GM18870 (cell line): Measurements from ENCODE around the gene GPR139.

Experiments
- ATAC-seq: cut with Tn5 transposase; IDR thresholded peaks from one replicate; pipeline ENCODE4 v1.9.1; 2021; ENCODE audit warnings: moderate library complexity; ENCODE audit not compliant: unreplicated experiment

The GPR139 gene

DNA sequence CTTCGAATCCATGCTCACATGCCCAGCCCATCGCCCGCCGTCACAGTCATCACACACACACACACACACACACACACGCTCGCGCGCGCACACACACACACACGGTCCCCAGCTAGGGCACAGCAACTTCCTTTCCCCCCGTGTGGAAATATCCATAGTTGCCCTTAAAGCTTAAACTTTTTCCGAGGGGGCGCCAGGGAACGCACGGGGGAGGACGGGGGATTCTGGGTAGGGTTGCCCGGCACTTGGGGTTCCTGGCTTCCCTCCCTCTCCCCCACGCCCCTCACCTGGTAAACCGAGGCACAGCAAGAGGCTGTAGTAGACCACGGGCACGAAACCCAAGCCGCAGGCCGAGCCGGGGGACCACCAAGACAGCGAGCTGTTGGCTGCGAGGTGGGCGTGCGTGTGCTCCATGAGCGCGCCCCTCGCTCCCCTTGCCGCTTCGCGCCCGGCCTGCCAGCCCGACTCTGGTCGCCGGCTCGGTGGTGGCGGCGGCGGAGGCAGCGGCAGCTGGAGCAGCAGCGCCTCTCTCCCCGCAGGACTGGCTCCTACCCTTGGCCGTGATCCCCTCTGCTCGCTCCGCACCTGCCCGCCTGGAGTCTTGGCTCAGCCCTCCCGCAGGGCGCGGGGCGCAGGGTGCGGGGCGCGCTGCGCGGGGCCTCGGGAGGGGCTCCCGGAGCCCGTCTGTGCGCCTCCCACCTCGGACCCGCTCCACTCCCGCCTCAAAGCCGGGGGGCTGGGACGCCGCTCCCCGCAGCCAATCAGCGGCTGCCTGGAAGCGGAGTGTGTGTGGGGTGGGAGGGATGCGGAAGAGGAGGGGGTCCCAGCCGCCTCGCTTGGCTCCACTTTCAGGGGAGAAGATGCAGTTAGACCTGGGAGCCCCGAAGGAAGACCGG lies at the start of gene GPR139:
Gene GPR139, minus strand, starts transcription at position 688 of the 896 bp plus-strand sequence. Its CDS starts 274 bp downstream, at position 414.
- no peak for ATAC-seq

- ATAC-seq: no peak
These were observed 48.3 kb upstream of the GPR139 start for GRCh38 chr16:20122011-20122410.

- no peak for ATAC-seq
These were observed 40.7 kb upstream of the GPR139 start for GRCh38 chr16:20114356-20114755.

GRCh38 chr16:20111143-20111542 lies 37.5 kb upstream of the GPR139 start:
- ATAC-seq: no peak

- ATAC-seq: no peak
These were observed 33.4 kb upstream of the GPR139 start for GRCh38 chr16:20107083-20107482.

- ATAC-seq: no peak
These were observed 31.0 kb upstream of the GPR139 start for GRCh38 chr16:20104563-20105183.

DNA sequence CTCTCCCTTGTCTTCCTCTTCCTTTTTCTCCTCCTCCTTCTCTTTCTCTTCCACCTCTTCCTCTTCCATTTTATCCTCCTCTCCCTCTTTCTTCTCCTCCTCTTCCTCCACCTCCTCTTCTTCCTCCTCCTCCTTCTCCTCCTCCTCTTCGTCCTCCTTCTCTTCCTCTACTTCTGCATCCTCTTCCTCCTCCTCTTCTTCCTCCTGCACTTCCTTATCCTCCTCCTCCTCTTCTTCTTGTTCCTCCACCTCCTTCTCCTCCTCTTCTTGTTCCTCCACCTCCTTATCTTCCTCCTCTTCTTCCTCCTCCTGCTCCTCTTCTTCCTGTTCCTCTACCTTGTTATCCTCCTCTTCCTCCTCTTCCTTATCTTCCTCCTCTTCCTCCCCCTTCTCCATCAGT lies 28.8 kb upstream of the GPR139 start:
- ATAC-seq: no peak

DNA sequence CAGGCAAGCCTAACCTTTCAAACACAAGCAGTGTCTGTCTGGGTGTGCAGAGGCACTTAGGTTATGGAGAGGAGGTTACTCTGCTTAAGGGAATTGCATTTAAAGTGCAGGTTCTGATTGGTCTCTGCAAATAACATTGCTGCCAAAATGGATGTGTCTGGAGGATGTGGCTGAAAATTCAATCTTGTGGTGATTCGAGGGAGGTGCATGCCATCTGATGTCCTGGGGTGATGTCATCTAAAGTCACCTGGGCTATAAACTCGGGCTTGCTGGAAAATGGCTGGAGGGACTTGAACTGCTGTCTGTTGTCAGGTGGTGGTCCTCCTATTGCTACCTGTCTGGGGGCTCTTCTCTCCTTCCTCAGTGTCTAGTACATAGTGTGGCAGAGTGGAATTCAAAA lies 28.3 kb upstream of the GPR139 start:
- ATAC-seq: no peak

DNA sequence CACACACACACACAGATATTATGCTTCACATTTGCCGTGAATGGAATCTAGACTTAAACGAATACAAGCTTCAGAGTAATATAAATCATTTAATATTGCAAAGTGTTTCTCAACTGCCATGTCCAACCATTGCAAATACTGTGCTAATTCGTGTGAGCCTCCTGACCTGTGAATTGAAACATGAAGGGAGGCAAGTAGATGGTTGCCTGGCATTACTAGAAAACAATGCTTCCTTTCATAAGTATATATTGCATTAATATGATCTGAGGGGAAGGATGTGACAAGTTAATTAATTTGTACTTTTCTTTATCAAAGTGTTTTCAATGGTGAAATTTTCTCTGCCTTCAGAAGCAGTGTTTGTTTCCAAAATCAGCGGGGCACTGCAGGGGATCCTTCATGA lies 25.7 kb upstream of the GPR139 start:
- ATAC-seq: no peak

DNA sequence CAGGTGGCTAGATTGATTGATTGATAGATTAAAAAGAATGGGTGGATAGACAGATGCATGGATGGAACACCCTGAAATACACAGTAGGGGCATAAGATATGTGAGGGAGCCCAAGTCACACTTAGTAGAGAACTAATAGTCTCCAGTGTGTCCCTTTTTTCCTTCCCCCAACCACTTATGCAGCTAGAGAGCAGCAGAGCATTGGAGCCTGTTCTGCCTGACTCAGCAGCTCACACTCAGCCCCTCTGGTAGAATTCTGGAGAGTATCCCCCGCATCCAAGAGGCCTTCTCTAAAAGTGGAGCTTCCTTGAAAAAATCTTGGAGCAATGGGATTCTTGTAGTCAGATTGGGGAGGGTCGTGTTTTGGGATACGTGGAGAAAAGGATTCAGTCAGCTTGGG lies 20.5 kb upstream of the GPR139 start:
- ATAC-seq: no peak

DNA sequence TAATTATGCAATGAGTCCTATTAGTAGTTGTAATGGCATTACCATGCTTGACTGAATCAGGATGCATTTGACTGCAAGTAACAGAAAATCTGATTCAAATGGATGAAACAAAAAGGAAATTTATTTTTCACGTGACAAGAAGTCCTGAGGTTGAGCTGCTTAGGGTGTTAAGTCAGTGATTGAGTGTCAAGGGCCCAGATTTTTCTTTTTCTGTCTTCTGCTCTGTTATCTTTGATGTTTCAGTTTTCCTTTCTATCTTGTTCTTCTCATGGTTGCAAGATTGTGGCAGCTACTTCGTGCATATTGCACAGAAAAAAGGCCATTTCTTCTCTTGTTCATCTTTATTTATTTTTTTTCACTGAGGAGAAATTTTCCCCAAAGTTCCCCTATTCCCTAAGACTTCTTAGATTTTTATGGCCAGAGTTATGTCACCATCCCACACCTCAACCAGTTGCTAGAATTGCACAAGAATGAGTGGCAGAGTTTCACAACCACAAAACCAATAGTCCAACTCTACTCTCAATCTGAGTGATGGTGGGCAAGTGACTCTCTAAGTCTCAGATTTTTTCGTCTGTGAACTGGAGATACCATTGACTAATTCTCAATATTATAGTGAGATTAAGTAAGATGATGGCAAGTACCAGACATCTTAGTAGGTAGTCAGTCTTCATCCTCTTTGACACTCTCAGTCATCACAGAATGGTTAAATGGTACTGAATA lies 15.7 kb upstream of the GPR139 start:
- ATAC-seq: no peak

DNA sequence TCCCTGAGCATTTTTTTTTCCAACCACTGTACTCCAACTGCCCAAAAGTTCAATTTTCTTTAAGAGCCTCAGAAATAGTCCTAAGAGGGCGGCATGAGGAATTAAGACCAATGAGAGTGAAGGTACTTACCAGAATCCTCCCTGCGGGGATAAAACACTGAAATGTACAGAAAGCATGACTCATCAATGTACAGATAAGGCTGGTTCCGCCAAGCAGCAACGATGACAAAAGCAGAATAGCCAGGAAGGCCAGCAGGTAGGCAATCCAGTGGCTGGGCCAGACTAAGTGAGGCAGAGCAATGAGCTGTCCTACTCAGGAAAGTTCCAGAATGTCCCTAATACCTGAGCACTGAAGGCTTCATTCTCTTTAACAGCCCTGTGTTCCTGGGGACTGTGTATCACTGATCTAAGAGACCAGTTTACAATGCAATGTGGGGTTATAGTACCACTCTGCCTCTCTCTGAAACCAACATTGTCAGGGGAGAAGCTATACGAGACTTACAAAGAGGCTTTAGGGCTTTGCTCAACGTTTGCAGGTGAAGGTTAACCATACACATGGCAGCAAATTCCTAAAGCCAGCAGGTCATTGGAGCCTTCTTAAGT lies 11.0 kb upstream of the GPR139 start:
- no peak for ATAC-seq

DNA sequence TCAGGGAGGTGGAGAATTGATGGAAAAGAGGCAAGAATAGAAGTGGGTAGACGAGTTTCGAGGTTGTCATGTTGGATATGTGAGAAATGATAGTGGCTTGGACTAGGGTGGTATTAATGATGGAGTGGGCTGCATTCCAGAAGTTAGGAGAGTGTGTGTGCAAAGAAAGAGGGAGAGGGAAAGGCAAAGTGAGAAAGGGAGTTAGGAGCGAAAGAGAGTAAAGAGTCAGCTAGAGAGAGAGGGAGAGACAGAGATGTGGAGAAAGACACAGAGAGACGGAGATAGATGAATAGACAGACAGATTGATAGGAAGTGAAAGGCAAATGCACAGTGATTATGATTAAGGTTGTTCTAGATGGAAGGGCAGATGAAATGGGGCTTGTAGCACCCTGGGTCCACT lies 5.4 kb upstream of the GPR139 start:
- no peak for ATAC-seq

DNA sequence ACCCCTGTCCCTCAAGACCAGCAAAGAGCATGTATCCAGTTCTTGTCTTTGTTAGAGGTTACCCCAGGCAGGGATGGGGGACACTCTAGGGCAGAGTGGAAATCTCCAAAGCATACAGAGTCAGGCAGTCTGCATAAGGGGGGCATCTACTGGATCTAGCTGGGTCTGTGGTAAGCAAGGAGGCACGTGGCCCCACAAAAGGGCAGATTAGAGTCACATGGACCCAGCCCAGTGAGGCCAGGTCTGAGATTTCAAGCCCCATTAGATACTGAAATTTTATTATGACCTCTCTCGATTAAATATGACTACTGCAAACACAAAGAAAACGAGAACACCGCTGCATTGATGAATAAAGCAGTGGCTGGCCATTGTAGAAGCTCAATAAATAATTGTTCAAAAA lies 1.6 kb upstream of the GPR139 start:
- no peak for ATAC-seq

- no peak for ATAC-seq
These were observed 655 bp upstream of the GPR139 start for GRCh38 chr16:20074099-20074991.

- ATAC-seq: no peak
These were observed 852 bp downstream of the GPR139 start for GRCh38 chr16:20072874-20073202.

- no peak for ATAC-seq
These were observed 1.4 kb downstream of the GPR139 start for GRCh38 chr16:20072146-20072873.

DNA sequence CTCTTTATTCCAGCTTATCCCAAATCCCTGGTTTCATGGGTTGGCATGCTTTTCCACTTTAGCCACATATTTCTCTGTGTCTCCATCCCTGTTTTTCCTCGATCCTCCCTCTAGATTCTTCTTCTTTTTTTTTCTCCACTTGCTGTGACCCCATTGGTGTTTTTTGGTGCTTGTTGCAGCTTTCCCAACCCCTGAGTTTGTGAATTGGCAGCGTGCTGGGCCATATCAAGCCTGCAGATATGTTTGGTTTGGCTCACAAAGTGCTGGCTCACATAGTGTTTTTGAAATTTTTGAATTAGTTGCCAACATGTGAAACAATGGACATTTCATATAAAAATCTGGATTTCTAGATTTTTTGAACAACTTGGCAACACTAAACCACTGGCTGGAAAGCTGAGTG lies 8.8 kb downstream of the GPR139 start:
- no peak for ATAC-seq

- ATAC-seq: no peak
These were observed 9.2 kb downstream of the GPR139 start for GRCh38 chr16:20064520-20064919.

DNA sequence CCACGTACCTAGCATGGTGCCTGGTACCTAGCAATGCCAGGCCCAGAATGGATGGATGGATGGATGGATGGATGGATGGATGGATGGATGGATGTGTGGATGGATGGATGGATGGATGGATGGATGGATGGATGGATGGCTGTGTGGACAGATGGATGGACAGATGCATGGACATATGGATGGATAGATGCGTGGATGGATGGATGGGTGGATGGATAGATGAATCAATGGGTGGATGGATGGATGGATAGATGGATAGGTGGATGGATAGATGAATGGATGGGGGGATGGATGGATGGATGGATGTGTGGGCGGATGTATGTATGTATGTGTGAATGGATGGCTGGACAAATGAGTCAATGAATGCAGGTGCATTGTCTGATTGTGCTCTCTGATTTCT lies 12.6 kb downstream of the GPR139 start:
- ATAC-seq: no peak
